Loucy (cell line): ENCODE measurements around the gene ALPG.

Experiments used
- EZH2phosphoT487 ChIP-seq: fragments of 200-600 bp; IDR thresholded peaks from 2 replicates; pipeline ENCODE4 v1.6.1; 2018; ENCODE audit warnings: antibody characterized with exemption, mild to moderate bottlenecking, moderate library complexity, borderline replicate concordance
- TF ChIP-seq, protein P1 (sequence below): fragments of 200-600 bp; sonication (generic); conservative IDR thresholded peaks from 2 replicates; pipeline ENCODE4 v1.5.1; 2014; ENCODE audit warnings: mild to moderate bottlenecking, antibody characterized with exemption, low read length

DNA sequence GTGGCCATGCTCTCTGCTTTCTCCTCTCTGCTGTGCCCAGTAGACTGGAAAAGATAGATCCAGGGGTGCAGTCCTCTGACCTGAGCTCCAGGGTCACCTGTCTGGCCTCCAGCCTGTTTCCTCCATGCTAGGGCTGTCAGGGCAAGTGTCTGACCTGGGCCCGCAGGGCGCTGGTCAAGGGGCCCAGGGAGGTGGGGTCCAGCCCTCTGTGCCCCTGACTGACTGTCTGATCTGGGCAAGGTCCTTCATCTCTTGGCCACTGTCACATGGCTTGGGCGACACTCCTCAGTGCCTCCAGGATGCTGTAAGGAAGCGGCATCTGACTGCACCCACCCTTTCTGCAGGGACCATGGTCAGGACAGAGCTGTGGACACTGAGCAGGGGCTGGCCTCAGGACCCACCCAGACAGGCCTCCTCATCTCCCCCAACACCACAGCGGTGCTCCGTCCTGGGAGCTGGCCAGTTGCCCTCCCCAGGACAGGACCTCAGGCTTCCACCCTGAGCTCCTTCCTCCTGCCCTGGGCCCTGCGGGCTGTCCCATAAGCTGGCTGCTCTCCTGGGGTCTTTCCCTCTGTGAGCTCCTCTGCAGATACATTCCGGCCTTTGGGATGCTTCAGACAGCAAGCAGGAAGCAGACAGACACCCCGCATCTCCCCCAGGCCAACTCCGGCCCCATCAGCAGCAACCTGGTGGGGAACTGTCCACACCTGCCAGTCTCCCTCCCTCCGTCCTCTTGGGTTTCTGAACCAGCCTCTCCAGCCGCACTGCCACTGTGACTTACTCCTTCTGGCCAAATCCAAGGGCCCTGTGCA lies 28.1 kb downstream of the ALPG start:
- TF ChIP-seq, protein P1, sequence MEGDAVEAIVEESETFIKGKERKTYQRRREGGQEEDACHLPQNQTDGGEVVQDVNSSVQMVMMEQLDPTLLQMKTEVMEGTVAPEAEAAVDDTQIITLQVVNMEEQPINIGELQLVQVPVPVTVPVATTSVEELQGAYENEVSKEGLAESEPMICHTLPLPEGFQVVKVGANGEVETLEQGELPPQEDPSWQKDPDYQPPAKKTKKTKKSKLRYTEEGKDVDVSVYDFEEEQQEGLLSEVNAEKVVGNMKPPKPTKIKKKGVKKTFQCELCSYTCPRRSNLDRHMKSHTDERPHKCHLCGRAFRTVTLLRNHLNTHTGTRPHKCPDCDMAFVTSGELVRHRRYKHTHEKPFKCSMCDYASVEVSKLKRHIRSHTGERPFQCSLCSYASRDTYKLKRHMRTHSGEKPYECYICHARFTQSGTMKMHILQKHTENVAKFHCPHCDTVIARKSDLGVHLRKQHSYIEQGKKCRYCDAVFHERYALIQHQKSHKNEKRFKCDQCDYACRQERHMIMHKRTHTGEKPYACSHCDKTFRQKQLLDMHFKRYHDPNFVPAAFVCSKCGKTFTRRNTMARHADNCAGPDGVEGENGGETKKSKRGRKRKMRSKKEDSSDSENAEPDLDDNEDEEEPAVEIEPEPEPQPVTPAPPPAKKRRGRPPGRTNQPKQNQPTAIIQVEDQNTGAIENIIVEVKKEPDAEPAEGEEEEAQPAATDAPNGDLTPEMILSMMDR, result no peak
- no peak for TF ChIP-seq EZH2phosphoT487
